ENCODE results near the gene PRKAR2B. TPM values are rescaled to one million over a fixed set of nuclear protein-coding genes. Genes with fewer than 3 reads are reported as not detected.

The PRKAR2B gene
- total and polyA plus RNA-seq, 4 donors: 3.5 to 15.0 (median 5.8) TPM

- Histone ChIP-seq H3K9me3 (ENCODE audit: control insufficient read depth in 4 of 4, insufficient read depth in 3 of 4, low read length in 3 of 4) (no peaks in the 10 kb centered on the region), H3K4me1 (ENCODE audit: control insufficient read depth in 5 of 5, insufficient read depth in 5 of 5, low read length in 5 of 5) (peaks cover 0 to 10% (median 0%) of the 10 kb centered on the region in 5 donors), H3K27me3 (ENCODE audit: control insufficient read depth in 3 of 3, insufficient read depth in 3 of 3, low read length in 2 of 3) (no peaks in the 10 kb centered on the region), H3K4me3 (no peak overlapping the region), H3K27ac (ENCODE audit: low read depth in 1 of 2, low read length in 1 of 2) (no peak overlapping the region), H3K36me3 (ENCODE audit: control insufficient read depth in 4 of 4, insufficient read depth in 4 of 4, low read length in 4 of 4) (no peaks in the 10 kb centered on the region), H3K9ac (ENCODE audit: insufficient read depth in 1 of 2, low read length in 2 of 2) (no peak overlapping the region)
- DNase-seq (no peak), ATAC-seq (ENCODE audit: insufficient read depth, low FRiP score) (no peak)
- WGBS, 2 donors: 50 to 66% methylated on average over 4 of the region's 4 CpGs
- TF ChIP-seq CTCF (IDR thresholded peaks at IDR 0.05; ENCODE audit: control extremely low read depth, extremely low read depth): no peak
These were observed 14.7 kb upstream of the PRKAR2B start for GRCh38 chr7:107029764-107030286.

GRCh38 chr7:107032050-107032449, 12.5 kb upstream of the PRKAR2B start:
- no peak for DNase-seq
- Histone ChIP-seq H3K36me3 (ENCODE audit: control insufficient read depth in 4 of 4, insufficient read depth in 4 of 4, low read length in 4 of 4) (peaks cover 0 to 1% (median 0%) of the 10 kb centered on the region in 4 donors), H3K4me3 (no peak overlapping the region), H3K4me1 (ENCODE audit: control insufficient read depth in 5 of 5, insufficient read depth in 5 of 5, low read length in 5 of 5) (peaks cover 0 to 7% (median 0%) of the 10 kb centered on the region in 5 donors), H3K9ac (ENCODE audit: insufficient read depth in 1 of 2, low read length in 2 of 2) (no peak overlapping the region), H3K9me3 (ENCODE audit: control insufficient read depth in 4 of 4, insufficient read depth in 3 of 4, low read length in 3 of 4) (peaks cover 0 to 5% (median 0%) of the 10 kb centered on the region in 4 donors), H3K27ac (ENCODE audit: low read depth in 1 of 2, low read length in 1 of 2) (no peak overlapping the region), H3K27me3 (ENCODE audit: control insufficient read depth in 3 of 3, insufficient read depth in 3 of 3, low read length in 2 of 3) (no peaks in the 10 kb centered on the region)
- 93% methylated on average over 2 of the region's 2 CpGs for WGBS, 2 donors
- TF ChIP-seq CTCF (IDR thresholded peaks at IDR 0.05; ENCODE audit: control extremely low read depth, extremely low read depth): no peak
- no peak for ATAC-seq (ENCODE audit: insufficient read depth, low FRiP score)

- WGBS, 2 donors: 93 to 94% methylated on average over 8 of the region's 8 CpGs
- Histone ChIP-seq H3K4me1 (ENCODE audit: control insufficient read depth in 5 of 5, insufficient read depth in 5 of 5, low read length in 5 of 5) (peaks cover 0 to 7% (median 0%) of the 10 kb centered on the region in 5 donors), H3K4me3 (no peak overlapping the region), H3K27me3 (ENCODE audit: control insufficient read depth in 3 of 3, insufficient read depth in 3 of 3, low read length in 2 of 3) (no peaks in the 10 kb centered on the region), H3K27ac (ENCODE audit: low read depth in 1 of 2, low read length in 1 of 2) (no peak overlapping the region), H3K9me3 (ENCODE audit: control insufficient read depth in 4 of 4, insufficient read depth in 3 of 4, low read length in 3 of 4) (peaks cover 0 to 5% (median 0%) of the 10 kb centered on the region in 4 donors), H3K9ac (ENCODE audit: insufficient read depth in 1 of 2, low read length in 2 of 2) (no peak overlapping the region), H3K36me3 (ENCODE audit: control insufficient read depth in 4 of 4, insufficient read depth in 4 of 4, low read length in 4 of 4) (peaks cover 0 to 1% (median 0%) of the 10 kb centered on the region in 4 donors)
- TF ChIP-seq CTCF (IDR thresholded peaks at IDR 0.05; ENCODE audit: control extremely low read depth, extremely low read depth): no peak
- DNase-seq: no peak
- no peak for ATAC-seq (ENCODE audit: insufficient read depth, low FRiP score)
These were observed 11.6 kb upstream of the PRKAR2B start for GRCh38 chr7:107032720-107033438.
